Measurements from ENCODE around the gene ORC3.

GRCh38 chr6:87589693-87590416 is at the start of gene ORC3, which contains the start of gene RARS2:
- no peak for TF ChIP-seq CTCF (IDR thresholded peaks at IDR 0.05)
- TF ChIP-seq ZFX (IDR thresholded peaks at IDR 0.05; ENCODE audit: borderline replicate concordance), result no peak

Data from 22Rv1 (cell line).